ENCODE measurements around the gene ACTRT1.

Gene ACTRT1

GRCh38 chrX:128019218-128019617 lies 33.0 kb downstream of the ACTRT1 start:
- no peak for DNase-seq (ENCODE audit: extremely low read depth, low read depth)
- TF ChIP-seq, protein P1, sequence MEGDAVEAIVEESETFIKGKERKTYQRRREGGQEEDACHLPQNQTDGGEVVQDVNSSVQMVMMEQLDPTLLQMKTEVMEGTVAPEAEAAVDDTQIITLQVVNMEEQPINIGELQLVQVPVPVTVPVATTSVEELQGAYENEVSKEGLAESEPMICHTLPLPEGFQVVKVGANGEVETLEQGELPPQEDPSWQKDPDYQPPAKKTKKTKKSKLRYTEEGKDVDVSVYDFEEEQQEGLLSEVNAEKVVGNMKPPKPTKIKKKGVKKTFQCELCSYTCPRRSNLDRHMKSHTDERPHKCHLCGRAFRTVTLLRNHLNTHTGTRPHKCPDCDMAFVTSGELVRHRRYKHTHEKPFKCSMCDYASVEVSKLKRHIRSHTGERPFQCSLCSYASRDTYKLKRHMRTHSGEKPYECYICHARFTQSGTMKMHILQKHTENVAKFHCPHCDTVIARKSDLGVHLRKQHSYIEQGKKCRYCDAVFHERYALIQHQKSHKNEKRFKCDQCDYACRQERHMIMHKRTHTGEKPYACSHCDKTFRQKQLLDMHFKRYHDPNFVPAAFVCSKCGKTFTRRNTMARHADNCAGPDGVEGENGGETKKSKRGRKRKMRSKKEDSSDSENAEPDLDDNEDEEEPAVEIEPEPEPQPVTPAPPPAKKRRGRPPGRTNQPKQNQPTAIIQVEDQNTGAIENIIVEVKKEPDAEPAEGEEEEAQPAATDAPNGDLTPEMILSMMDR (IDR thresholded peaks at IDR 0.05; ENCODE audit: low read depth, low read length), result no peak

- no peak for DNase-seq (ENCODE audit: extremely low read depth, low read depth)
- TF ChIP-seq, protein P1 (IDR thresholded peaks at IDR 0.05; ENCODE audit: low read depth, low read length), result no peak
Observed at GRCh38 chrX:128012015-128012414, 40.2 kb downstream of the ACTRT1 start.

- TF ChIP-seq, protein P1 (IDR thresholded peaks at IDR 0.05; ENCODE audit: low read depth, low read length), result no peak
- DNase-seq (ENCODE audit: extremely low read depth, low read depth), result no peak
Observed at GRCh38 chrX:128007882-128008281, 44.3 kb downstream of the ACTRT1 start.
